Ectodermal cell (in vitro differentiated cells): ENCODE data around the gene CABS1.

Experiments used
- H3K27ac ChIP-seq: 2 replicates; pipeline ENCODE4 v1.7.0; 2013; ENCODE audit warnings: mild to moderate bottlenecking, low read depth, low read length; ENCODE audit not compliant: insufficient read depth, poor library complexity, severe bottlenecking
- H3K27me3 ChIP-seq: 2 replicates; pipeline ENCODE4 v1.7.0; 2013; ENCODE audit warnings: mild to moderate bottlenecking, low read length; ENCODE audit not compliant: insufficient read depth, control insufficient read depth, poor library complexity, severe bottlenecking
- H3K36me3 ChIP-seq: one replicate; pipeline ENCODE4 v1.7.0; 2013; ENCODE audit warnings: low read length; ENCODE audit not compliant: control insufficient read depth, insufficient read depth
- H3K4me1 ChIP-seq: one replicate; pipeline ENCODE4 v1.7.0; 2013; ENCODE audit warnings: low read length; ENCODE audit not compliant: control insufficient read depth, insufficient read depth
- H3K4me3 ChIP-seq: 2 replicates; pipeline ENCODE4 v1.7.0; 2013; ENCODE audit warnings: low read depth, low read length, control low read depth; ENCODE audit not compliant: insufficient read depth
- H3K9me3 ChIP-seq: 2 replicates; pipeline ENCODE4 v1.7.0; 2013; ENCODE audit warnings: mild to moderate bottlenecking, low read length, moderate library complexity; ENCODE audit not compliant: control insufficient read depth
- WGBS, 2 experiments: methylation state at CpG; one replicate each; pipeline ENCODE4 v1.1.7; 2013; ENCODE audit warnings: missing lambda C conversion rate in 2 of 2; 5-methylcytosine and 5-hydroxymethylcytosine counted together

CABS1 gene

GRCh38 chr4:70371987-70372386 is 37.2 kb downstream of the CABS1 start:
- Histone ChIP-seq H3K27ac (no peak overlapping the region), H3K9me3 (no peaks in the 10 kb centered on the region), H3K27me3 (no peaks in the 10 kb centered on the region), H3K4me1 (no peaks in the 10 kb centered on the region), H3K36me3 (no peaks in the 10 kb centered on the region), H3K4me3 (no peak overlapping the region)
- 90 to 99% methylated on average over 1 to 3 of the region's 4 CpGs for WGBS, 2 experiments

DNA sequence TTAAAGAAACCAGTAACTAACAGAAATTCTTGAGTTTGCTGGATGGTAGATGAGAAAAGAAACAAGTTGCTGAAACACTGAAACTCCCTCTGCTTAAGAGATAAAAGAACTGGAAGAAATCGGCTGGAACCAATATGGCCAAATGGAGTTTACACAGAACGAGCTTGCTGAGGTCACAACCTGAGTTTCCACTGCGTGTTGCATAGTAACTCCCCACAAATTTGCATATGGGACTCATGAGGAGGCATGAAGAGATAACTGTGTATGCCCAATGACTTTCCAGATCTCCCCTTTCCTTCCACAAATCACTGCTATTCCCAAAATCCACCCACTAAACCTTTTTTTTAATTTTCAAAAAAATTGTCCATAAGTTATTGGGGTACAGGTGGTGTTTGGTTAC is 38.0 kb downstream of the CABS1 start:
- Histone ChIP-seq H3K4me3 (no peak overlapping the region), H3K27me3 (no peaks in the 10 kb centered on the region), H3K27ac (no peak overlapping the region), H3K36me3 (no peaks in the 10 kb centered on the region), H3K9me3 (no peaks in the 10 kb centered on the region), H3K4me1 (no peaks in the 10 kb centered on the region)
- 90 to 94% methylated on average over 3 of the region's 3 CpGs for WGBS, 2 experiments

DNA sequence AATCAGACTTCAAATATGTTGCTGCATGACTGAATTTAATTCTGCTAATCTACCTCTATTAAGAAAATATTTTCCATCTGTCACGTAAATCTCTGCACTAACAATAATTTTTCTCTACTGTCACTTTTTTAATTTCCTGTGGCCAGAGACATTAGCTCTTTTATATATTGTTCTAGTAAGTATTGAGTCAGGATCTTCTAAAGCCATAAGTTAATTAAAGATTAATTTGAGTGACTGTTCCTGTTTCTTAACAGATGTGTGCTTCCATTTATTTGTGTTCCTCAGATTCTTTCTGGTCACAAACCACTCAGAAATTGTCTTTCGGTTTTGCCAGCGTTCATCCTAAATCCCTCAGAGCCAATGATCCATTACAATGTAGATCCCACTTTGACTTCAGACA is 45.8 kb downstream of the CABS1 start:
- Histone ChIP-seq H3K4me3 (no peak overlapping the region), H3K4me1 (no peaks in the 10 kb centered on the region), H3K9me3 (no peaks in the 10 kb centered on the region), H3K36me3 (no peaks in the 10 kb centered on the region), H3K27ac (no peak overlapping the region), H3K27me3 (no peaks in the 10 kb centered on the region)
- 88 to 96% methylated on average over 3 of the region's 3 CpGs for WGBS, 2 experiments

DNA sequence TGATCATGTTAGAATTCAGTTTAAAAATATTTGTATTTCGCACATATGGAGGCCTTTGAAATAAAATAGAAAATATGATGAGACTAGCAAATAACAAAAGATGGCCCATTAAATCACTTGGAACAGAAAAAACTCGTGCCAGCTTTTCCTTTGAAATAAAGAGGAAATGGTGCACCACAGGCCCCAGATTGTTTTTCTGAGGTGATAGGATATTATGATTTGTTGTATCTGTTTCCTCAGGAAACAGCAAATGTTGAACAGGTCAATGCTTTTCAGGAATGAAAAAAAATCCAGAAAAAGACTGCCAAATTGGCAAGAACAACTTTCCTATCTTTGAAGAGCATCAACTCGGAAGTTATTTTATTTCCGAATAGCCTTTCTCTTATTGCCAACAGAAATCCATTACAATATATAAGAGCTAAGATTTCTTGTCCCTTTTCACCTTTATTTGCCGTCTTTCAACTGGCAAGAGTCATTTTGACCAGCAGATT is 48.0 kb downstream of the CABS1 start, which contains the start of gene SMR3B:
TSS of gene SMR3B (plus strand) at position 441 of the 491 bp plus-strand sequence. CDS start 1,380 bp downstream, outside the sequence.
- Histone ChIP-seq H3K27ac (no peak within 1 kb of the TSS), H3K36me3 (no peaks in the 10 kb centered on the region), H3K4me1 (no peaks in the 10 kb centered on the region), H3K27me3 (no peaks in the 10 kb centered on the region), H3K9me3 (no peaks in the 10 kb centered on the region), H3K4me3 (no peak within 1 kb of the TSS)
- 93 to 95% methylated on average over 3 to 5 of the region's 5 CpGs for WGBS, 2 experiments
